ENCODE data around the gene OR5H6.

The OR5H6 gene

DNA sequence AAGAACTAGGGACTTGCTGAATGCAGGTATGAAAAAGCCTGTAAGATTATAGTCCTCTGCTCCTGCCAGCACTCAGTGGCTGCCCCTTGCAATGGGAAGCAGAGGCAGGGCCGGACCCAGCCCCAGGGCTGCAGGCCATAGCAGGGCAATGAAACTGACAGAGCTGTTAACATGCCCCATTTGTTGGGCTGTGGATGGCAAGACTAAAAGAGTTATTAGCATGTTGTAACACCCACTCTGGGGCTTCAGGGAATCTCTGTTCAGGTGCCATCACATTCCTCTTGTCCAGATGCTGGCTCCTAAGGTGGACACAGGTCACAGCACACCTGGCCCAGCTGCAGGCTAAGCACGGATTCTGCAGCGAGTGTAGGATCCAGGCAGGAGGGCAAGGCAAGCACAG is 10.9 kb downstream of the OR5H6 start:
- TF ChIP-seq USF1 (IDR thresholded peaks at IDR 0.05) = no peak
- TF ChIP-seq TEAD4 (IDR thresholded peaks at IDR 0.05) = no peak
- TF ChIP-seq FOXM1 (IDR thresholded peaks at IDR 0.05; ENCODE audit: borderline replicate concordance, low read depth) = no peak
- TF ChIP-seq MAX (IDR thresholded peaks at IDR 0.05) = no peak
- TF ChIP-seq CREB1 (IDR thresholded peaks at IDR 0.05; ENCODE audit: low read depth) = no peak
- no peak for TF ChIP-seq TCF12 (IDR thresholded peaks at IDR 0.05; ENCODE audit: low read depth)
- no peak for TF ChIP-seq CEBPB (IDR thresholded peaks at IDR 0.05)
- no peak for TF ChIP-seq ZBTB7A (IDR thresholded peaks at IDR 0.05; ENCODE audit: low read depth)
- no peak for TF ChIP-seq TAF1 (IDR thresholded peaks at IDR 0.05; ENCODE audit: low read depth)
- no peak for TF ChIP-seq YY1 (IDR thresholded peaks at IDR 0.05; ENCODE audit: low read depth)
- no peak for TF ChIP-seq NFIC (IDR thresholded peaks at IDR 0.05)
- TF ChIP-seq EGR1 (IDR thresholded peaks at IDR 0.05) = no peak
- TF ChIP-seq, protein P1, sequence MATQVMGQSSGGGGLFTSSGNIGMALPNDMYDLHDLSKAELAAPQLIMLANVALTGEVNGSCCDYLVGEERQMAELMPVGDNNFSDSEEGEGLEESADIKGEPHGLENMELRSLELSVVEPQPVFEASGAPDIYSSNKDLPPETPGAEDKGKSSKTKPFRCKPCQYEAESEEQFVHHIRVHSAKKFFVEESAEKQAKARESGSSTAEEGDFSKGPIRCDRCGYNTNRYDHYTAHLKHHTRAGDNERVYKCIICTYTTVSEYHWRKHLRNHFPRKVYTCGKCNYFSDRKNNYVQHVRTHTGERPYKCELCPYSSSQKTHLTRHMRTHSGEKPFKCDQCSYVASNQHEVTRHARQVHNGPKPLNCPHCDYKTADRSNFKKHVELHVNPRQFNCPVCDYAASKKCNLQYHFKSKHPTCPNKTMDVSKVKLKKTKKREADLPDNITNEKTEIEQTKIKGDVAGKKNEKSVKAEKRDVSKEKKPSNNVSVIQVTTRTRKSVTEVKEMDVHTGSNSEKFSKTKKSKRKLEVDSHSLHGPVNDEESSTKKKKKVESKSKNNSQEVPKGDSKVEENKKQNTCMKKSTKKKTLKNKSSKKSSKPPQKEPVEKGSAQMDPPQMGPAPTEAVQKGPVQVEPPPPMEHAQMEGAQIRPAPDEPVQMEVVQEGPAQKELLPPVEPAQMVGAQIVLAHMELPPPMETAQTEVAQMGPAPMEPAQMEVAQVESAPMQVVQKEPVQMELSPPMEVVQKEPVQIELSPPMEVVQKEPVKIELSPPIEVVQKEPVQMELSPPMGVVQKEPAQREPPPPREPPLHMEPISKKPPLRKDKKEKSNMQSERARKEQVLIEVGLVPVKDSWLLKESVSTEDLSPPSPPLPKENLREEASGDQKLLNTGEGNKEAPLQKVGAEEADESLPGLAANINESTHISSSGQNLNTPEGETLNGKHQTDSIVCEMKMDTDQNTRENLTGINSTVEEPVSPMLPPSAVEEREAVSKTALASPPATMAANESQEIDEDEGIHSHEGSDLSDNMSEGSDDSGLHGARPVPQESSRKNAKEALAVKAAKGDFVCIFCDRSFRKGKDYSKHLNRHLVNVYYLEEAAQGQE (IDR thresholded peaks at IDR 0.05; ENCODE audit: low read depth) = no peak

DNA sequence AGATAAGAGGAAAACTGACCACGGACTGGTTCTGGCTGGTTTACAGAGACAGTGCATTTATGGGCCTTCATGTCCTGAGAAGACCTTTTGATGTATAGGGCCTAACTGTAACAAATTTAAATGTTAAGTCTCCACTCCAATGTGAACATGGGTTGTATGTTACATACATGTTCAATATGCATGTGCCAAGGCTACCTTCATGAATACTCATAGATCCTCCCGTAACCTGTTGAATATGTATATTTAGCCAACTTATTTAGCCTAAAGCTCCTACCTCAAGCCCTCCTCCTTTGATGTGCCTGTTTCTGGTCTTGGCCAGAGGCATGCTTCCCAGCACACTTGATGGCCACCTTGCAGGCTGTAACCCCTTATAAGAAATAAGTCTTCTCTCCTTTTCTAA is 18.2 kb downstream of the OR5H6 start, which contains the start of gene OR5H2:
OR5H2 (plus strand) TSS at position 301 of the 400 bp plus-strand sequence. CDS start 398 bp downstream, outside the sequence.
- TF ChIP-seq YY1 (IDR thresholded peaks at IDR 0.05; ENCODE audit: low read depth) (no peak), TAF1 (IDR thresholded peaks at IDR 0.05; ENCODE audit: low read depth) (no peak), CREB1 (IDR thresholded peaks at IDR 0.05; ENCODE audit: low read depth) (no peak), TEAD4 (IDR thresholded peaks at IDR 0.05) (no peak), NFIC (IDR thresholded peaks at IDR 0.05) (no peak), EP300 (IDR thresholded peaks at IDR 0.05; ENCODE audit: borderline replicate concordance) (no peak), TCF12 (IDR thresholded peaks at IDR 0.05; ENCODE audit: low read depth) (no peak), RAD21 (IDR thresholded peaks at IDR 0.05; ENCODE audit: low read depth) (no peak), FOXM1 (IDR thresholded peaks at IDR 0.05; ENCODE audit: borderline replicate concordance, low read depth) (no peak), EGR1 (IDR thresholded peaks at IDR 0.05) (no peak), MAX (IDR thresholded peaks at IDR 0.05) (no peak), USF1 (IDR thresholded peaks at IDR 0.05) (no peak), ZBTB7A (IDR thresholded peaks at IDR 0.05; ENCODE audit: low read depth) (no peak), CEBPB (IDR thresholded peaks at IDR 0.05) (no peak)
- TF ChIP-seq, protein P1 (IDR thresholded peaks at IDR 0.05; ENCODE audit: low read depth) = no peak

DNA sequence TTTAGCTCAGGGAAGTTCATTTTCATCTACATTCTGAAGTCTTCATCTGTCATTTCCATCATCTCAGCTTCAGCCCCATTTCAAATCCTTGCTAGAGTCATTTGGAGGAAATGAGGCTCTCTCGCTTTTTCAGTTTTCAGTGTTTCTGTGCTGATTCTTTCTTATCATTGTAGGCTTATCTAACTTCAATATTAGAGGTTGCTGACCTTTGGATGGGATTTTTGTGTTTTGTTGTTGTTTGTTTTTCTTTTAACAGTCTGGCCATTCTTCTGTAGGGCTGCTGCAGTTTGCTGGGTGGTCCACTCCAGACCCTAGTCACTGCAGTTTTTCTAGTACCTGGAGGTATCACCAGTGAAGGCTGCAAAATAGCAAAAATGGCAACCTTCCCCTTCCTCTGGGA is 26.9 kb downstream of the OR5H6 start:
- TF ChIP-seq, protein P1 (IDR thresholded peaks at IDR 0.05; ENCODE audit: low read depth) = no peak
- TF ChIP-seq RAD21 (IDR thresholded peaks at IDR 0.05; ENCODE audit: low read depth) = no peak
- TF ChIP-seq EGR1 (IDR thresholded peaks at IDR 0.05) = no peak
- TF ChIP-seq YY1 (IDR thresholded peaks at IDR 0.05; ENCODE audit: low read depth) = no peak
- TF ChIP-seq CEBPB (IDR thresholded peaks at IDR 0.05) = no peak
- TF ChIP-seq MAX (IDR thresholded peaks at IDR 0.05) = no peak
- no peak for TF ChIP-seq ZBTB7A (IDR thresholded peaks at IDR 0.05; ENCODE audit: low read depth)
- no peak for TF ChIP-seq NFIC (IDR thresholded peaks at IDR 0.05)
- TF ChIP-seq USF1 (IDR thresholded peaks at IDR 0.05) = no peak
- TF ChIP-seq TAF1 (IDR thresholded peaks at IDR 0.05; ENCODE audit: low read depth) = no peak
- no peak for TF ChIP-seq TCF12 (IDR thresholded peaks at IDR 0.05; ENCODE audit: low read depth)
- TF ChIP-seq TEAD4 (IDR thresholded peaks at IDR 0.05) = no peak
